Subcutaneous abdominal adipose tissue (tissue), 5 donors: ENCODE data around the gene NETO2.

Source experiments
- H3K27ac ChIP-seq: one replicate; pipeline ENCODE4 v1.7.0; 2013; ENCODE audit warnings: low read depth, mild to moderate bottlenecking, inconsistent platforms, low read length, moderate library complexity
- H3K27me3 ChIP-seq, 5 donors: one replicate each; pipeline ENCODE4 v1.7.0; 2013; ENCODE audit warnings: low read length in 5 of 5, inconsistent platforms in 1 of 5; ENCODE audit not compliant: control insufficient read depth in 5 of 5, insufficient read depth in 4 of 5
- H3K36me3 ChIP-seq, 5 donors: one replicate each; pipeline ENCODE4 v1.7.0; 2013; ENCODE audit warnings: low read length in 5 of 5; ENCODE audit not compliant: control insufficient read depth in 5 of 5, insufficient read depth in 5 of 5
- H3K4me1 ChIP-seq, 5 donors: one replicate each; pipeline ENCODE4 v1.7.0; 2013; ENCODE audit warnings: low read length in 5 of 5, mild to moderate bottlenecking in 3 of 5, moderate library complexity in 1 of 5; ENCODE audit not compliant: control insufficient read depth in 5 of 5, insufficient read depth in 5 of 5
- H3K4me3 ChIP-seq, 5 donors: one replicate each; pipeline ENCODE4 v1.7.0; 2013; ENCODE audit warnings: low read length in 5 of 5, low read depth in 1 of 5
- H3K9ac ChIP-seq, 5 donors: one replicate each; pipeline ENCODE4 v1.7.0; 2013; ENCODE audit warnings: low read length in 5 of 5, mild to moderate bottlenecking in 4 of 5, moderate library complexity in 3 of 5
- H3K9me3 ChIP-seq, 5 donors: one replicate each; pipeline ENCODE4 v1.7.0; 2013; ENCODE audit warnings: low read length in 5 of 5; ENCODE audit not compliant: control insufficient read depth in 5 of 5
- donor health status: healthy.
- donor health status: healthy.
- donor health status: healthy.
- donor health status: healthy.
- donor health status: healthy.

The NETO2 gene

GRCh38 chr16:47036201-47036600, 107.5 kb downstream of the NETO2 start:
- H3K27ac ChIP-seq, result no peak overlapping the region
- no peaks in the 10 kb centered on the region for H3K9me3 ChIP-seq
- no peaks in the 10 kb centered on the region for H3K27me3 ChIP-seq
- H3K9ac ChIP-seq, result no peak overlapping the region
- no peaks in the 10 kb centered on the region for H3K36me3 ChIP-seq
- H3K4me1 ChIP-seq, result peaks cover 0 to 12% (median 8%) of the 10 kb centered on the region in 5 donors
- no peak overlapping the region for H3K4me3 ChIP-seq

GRCh38 chr16:47035436-47035835, 108.3 kb downstream of the NETO2 start:
- Histone ChIP-seq H3K4me1 (peaks cover 0 to 12% (median 8%) of the 10 kb centered on the region in 5 donors), H3K27ac (no peak overlapping the region), H3K36me3 (no peaks in the 10 kb centered on the region)

GRCh38 chr16:47034455-47034854, 109.3 kb downstream of the NETO2 start:
- H3K27me3 ChIP-seq, result no peaks in the 10 kb centered on the region
- no peak overlapping the region for H3K27ac ChIP-seq
- H3K4me3 ChIP-seq, result no peak overlapping the region
- no peaks in the 10 kb centered on the region for H3K9me3 ChIP-seq
- H3K36me3 ChIP-seq, result no peaks in the 10 kb centered on the region
- no peak overlapping the region for H3K9ac ChIP-seq
- H3K4me1 ChIP-seq, result peaks cover 0 to 12% (median 8%) of the 10 kb centered on the region in 5 donors

More at GRCh38 chr16:47035436-47035835, 108.3 kb downstream of the NETO2 start:
- Histone ChIP-seq H3K4me3 (no peak overlapping the region), H3K9ac (no peak overlapping the region), H3K27me3 (no peaks in the 10 kb centered on the region), H3K9me3 (no peaks in the 10 kb centered on the region)

GRCh38 chr16:47033176-47033575, 110.6 kb downstream of the NETO2 start:
- Histone ChIP-seq H3K36me3 (no peaks in the 10 kb centered on the region), H3K9ac (no peak overlapping the region), H3K4me3 (no peak overlapping the region), H3K27ac (no peak overlapping the region), H3K9me3 (no peaks in the 10 kb centered on the region), H3K27me3 (no peaks in the 10 kb centered on the region), H3K4me1 (peaks cover 0 to 10% (median 7%) of the 10 kb centered on the region in 5 donors)

GRCh38 chr16:47029724-47030123, 114.0 kb downstream of the NETO2 start:
- H3K36me3 ChIP-seq, result no peaks in the 10 kb centered on the region
- H3K27ac ChIP-seq, result no peak overlapping the region
- H3K9me3 ChIP-seq, result no peaks in the 10 kb centered on the region
- no peak overlapping the region for H3K4me3 ChIP-seq
- no peaks in the 10 kb centered on the region for H3K27me3 ChIP-seq
- H3K9ac ChIP-seq, result no peak overlapping the region
- H3K4me1 ChIP-seq, result no peaks in the 10 kb centered on the region

GRCh38 chr16:47028767-47029377, 114.9 kb downstream of the NETO2 start:
- H3K36me3 ChIP-seq, result no peaks in the 10 kb centered on the region
- H3K27ac ChIP-seq, result no peak overlapping the region
- H3K9me3 ChIP-seq, result no peaks in the 10 kb centered on the region
- no peaks in the 10 kb centered on the region for H3K4me1 ChIP-seq
- no peak overlapping the region for H3K9ac ChIP-seq
- H3K4me3 ChIP-seq, result no peak overlapping the region
- no peaks in the 10 kb centered on the region for H3K27me3 ChIP-seq
